ENCODE data around the gene NLRP9.

GRCh38 chr19:55777528-55777927 lies 39.3 kb upstream of the NLRP9 start:
- peak; percentile 34 to 71 (median 63); a peak in 5 of 6 replicates for TF ChIP-seq CTCF (IDR thresholded peaks at IDR 0.05 in 2 of 3, conservative IDR thresholded peaks at IDR 0.05 in 1 of 3; ENCODE audit: borderline replicate concordance in 1 of 3, insufficient read depth in 1 of 3, low read depth in 2 of 3, low read length in 2 of 3)
- no peak for TF ChIP-seq TCF7L2 (IDR thresholded peaks at IDR 0.05; ENCODE audit: borderline replicate concordance, extremely low read depth, insufficient read depth, insufficient read length)
- no peak for TF ChIP-seq SIN3A (IDR thresholded peaks at IDR 0.05; ENCODE audit: low read depth)
- TF ChIP-seq ZBTB33 (IDR thresholded peaks at IDR 0.05; ENCODE audit: extremely low read depth, insufficient replicate concordance, low read length), result no peak
- TF ChIP-seq ATF3 (IDR thresholded peaks at IDR 0.05), result no peak
- peak; percentile 55 for TF ChIP-seq RAD21 (IDR thresholded peaks at IDR 0.05; ENCODE audit: low read depth)
- no peak for TF ChIP-seq JUND (IDR thresholded peaks at IDR 0.05)
- no peak for TF ChIP-seq EZH2 (IDR thresholded peaks at IDR 0.05)
- TF ChIP-seq CBX3 (IDR thresholded peaks at IDR 0.05; ENCODE audit: low read depth), result no peak
- TF ChIP-seq POLR2A (IDR thresholded peaks at IDR 0.05; ENCODE audit: borderline replicate concordance, extremely low read depth, insufficient read depth, insufficient read length), result no peak
- TF ChIP-seq EZH2phosphoT487 (IDR thresholded peaks at IDR 0.05; ENCODE audit: borderline replicate concordance), result no peak
